CD14-positive monocyte (primary cell): ENCODE measurements around the gene CD69. TPM values are rescaled to one million over a fixed set of nuclear protein-coding genes. Genes with fewer than 3 reads are reported as not detected.
A peak's percentile ranks its signal among the peaks of the same experiment; 100 is the strongest.

Experiments used
- DNase-seq, 3 donors: peaks; one replicate each; pipeline ENCODE4 v3.0.0-alpha.2; 2011 to 2022
- H2AFZ ChIP-seq: 2 replicates; pipeline ENCODE4 v1.6.0; 2012; ENCODE audit warnings: mild to moderate bottlenecking, low read depth, low read length, inconsistent platforms; ENCODE audit not compliant: insufficient read depth, poor library complexity, severe bottlenecking
- H3K27ac ChIP-seq, 2 donors: 1 replicate in 1 of 2; 2 replicates in 1 of 2; pipeline ENCODE4 v1.5.1; 2012 to 2013; ENCODE audit warnings: low read length in 2 of 2, control low read depth in 1 of 2, inconsistent platforms in 1 of 2, low read depth in 1 of 2, mild to moderate bottlenecking in 1 of 2
- H3K27me3 ChIP-seq, 2 donors: one replicate each; pipeline versions ENCODE4 v1.6.0 to v1.6.1; 2011 to 2013; ENCODE audit warnings: low read length in 2 of 2; ENCODE audit not compliant: control insufficient read depth in 2 of 2, insufficient read depth in 2 of 2
- H3K36me3 ChIP-seq, 2 donors: replicated peaks in 1 of 2; 1 replicate in 1 of 2; 2 replicates in 1 of 2; pipeline versions ENCODE4 v1.5.1 to v1.6.1; 2012 to 2013; ENCODE audit warnings: low read length in 2 of 2, control low read depth in 1 of 2, inconsistent platforms in 1 of 2, mild to moderate bottlenecking in 1 of 2; ENCODE audit not compliant: insufficient read depth in 2 of 2, control insufficient read depth in 1 of 2
- H3K4me1 ChIP-seq, 2 donors: 1 replicate in 1 of 2; 2 replicates in 1 of 2; pipeline versions ENCODE4 v1.5.1 to v1.6.1; 2012 to 2013; ENCODE audit warnings: low read length in 2 of 2, control low read depth in 1 of 2, inconsistent platforms in 1 of 2, mild to moderate bottlenecking in 1 of 2, moderate library complexity in 1 of 2; ENCODE audit not compliant: insufficient read depth in 2 of 2, control insufficient read depth in 1 of 2
- H3K4me2 ChIP-seq: replicated peaks from 2 replicates; pipeline ENCODE3; 2012; ENCODE audit warnings: low read length, moderate library complexity, mild to moderate bottlenecking; ENCODE audit not compliant: poor library complexity, severe bottlenecking; ENCODE audit errors: extremely low read depth
- H3K4me3 ChIP-seq, 3 experiments: fragments of 200-600 bp in 1 of 3; sonication (generic) in 1 of 3; replicated peaks in 1 of 3; 1 replicate in 2 of 3; 2 replicates in 1 of 3; pipeline ENCODE4 v1.5.1; 2011 to 2013; ENCODE audit warnings: low read length in 3 of 3, mild to moderate bottlenecking in 3 of 3, control low read depth in 2 of 3, low read depth in 2 of 3, inconsistent platforms in 1 of 3, moderate library complexity in 1 of 3
- H3K79me2 ChIP-seq: 2 replicates; pipeline ENCODE4 v1.6.0; 2012; ENCODE audit warnings: mild to moderate bottlenecking, control low read depth, inconsistent platforms, low read length, moderate library complexity; ENCODE audit not compliant: insufficient read depth
- H3K9ac ChIP-seq: 2 replicates; pipeline ENCODE4 v1.6.0; 2017; ENCODE audit warnings: low read length, mild to moderate bottlenecking; ENCODE audit not compliant: insufficient read depth, poor library complexity, severe bottlenecking
- H3K9me3 ChIP-seq, 2 donors: replicated peaks in 1 of 2; 1 replicate in 1 of 2; 2 replicates in 1 of 2; pipeline versions ENCODE4 v1.5.1 to v1.6.1; 2012 to 2013; ENCODE audit warnings: low read length in 2 of 2, control low read depth in 1 of 2; ENCODE audit not compliant: control insufficient read depth in 1 of 2, insufficient read depth in 1 of 2
- H4K20me1 ChIP-seq: 2 replicates; pipeline ENCODE4 v1.6.0; 2012; ENCODE audit warnings: mild to moderate bottlenecking, low read length, control low read depth, moderate library complexity; ENCODE audit not compliant: insufficient read depth
- H3K27ac Mint-ChIP-seq, 7 donors: one replicate each; pipeline ENCODE4 v1.8.0; 2020; ENCODE audit warnings: mild to moderate bottlenecking in 7 of 7, mixed read lengths in 7 of 7, moderate library complexity in 6 of 7, inconsistent platforms in 2 of 7
- H3K27me3 Mint-ChIP-seq, 3 donors: one replicate each; pipeline ENCODE4 v1.8.0; 2021 to 2022; ENCODE audit warnings: low read depth in 3 of 3, mild to moderate bottlenecking in 3 of 3, mixed read lengths in 3 of 3, moderate library complexity in 3 of 3, inconsistent platforms in 1 of 3
- H3K36me3 Mint-ChIP-seq, 2 donors: one replicate each; pipeline ENCODE4 v1.8.0; 2020; ENCODE audit warnings: mixed read lengths in 2 of 2, inconsistent platforms in 1 of 2, mild to moderate bottlenecking in 1 of 2
- H3K4me1 Mint-ChIP-seq: one replicate; pipeline ENCODE4 v1.8.0; 2020; ENCODE audit warnings: mild to moderate bottlenecking, mixed read lengths
- H3K4me3 Mint-ChIP-seq, 2 donors: one replicate each; pipeline ENCODE4 v1.8.0; 2020; ENCODE audit warnings: mild to moderate bottlenecking in 2 of 2, mixed read lengths in 2 of 2, moderate library complexity in 1 of 2
- H3K9me3 Mint-ChIP-seq, 7 donors: one replicate each; pipeline ENCODE4 v1.8.0; 2020 to 2022; ENCODE audit warnings: mixed read lengths in 7 of 7, mild to moderate bottlenecking in 6 of 7, moderate library complexity in 6 of 7, inconsistent platforms in 2 of 7
- CTCF ChIP-seq: fragments of 200-600 bp; IDR thresholded peaks from one replicate; pipeline ENCODE4 v1.8.0; 2022; ENCODE audit warnings: antibody characterized with exemption, mild to moderate bottlenecking
- WGBS: methylation state at CpG from one replicate; pipeline ENCODE4 v1.1.5; 2013; ENCODE audit warnings: missing lambda C conversion rate; ENCODE audit not compliant: insufficient coverage; 5-methylcytosine and 5-hydroxymethylcytosine counted together
- intact Hi-C, 2 donors: fragments of 100-400 bp; cut with micrococcal nuclease; formaldehyde crosslinking; loops; one replicate each; pipeline versions ENCODE4 v1.15.0 to v1.15.1; 2023
- polyA plus RNA-seq, 3 donors: library from polyadenylated mRNA; depleted of rRNA in 1 of 3; unstranded in 2 of 3; stranded (reverse) in 1 of 3; fragments of 300-500 nt in 2 of 3; fragments of >200 nt in 1 of 3; fragmentation: Illumina TruSeq in 2 of 3; gene quantifications; 1 replicate in 2 of 3; 2 replicates in 1 of 3; pipeline ENCODE4 v1.2.3, GENCODE V29; 2012 to 2021

Gene CD69
- polyA plus RNA-seq, 3 donors: 5.8 to 12.4 (median 6.0) TPM

- Histone ChIP-seq H3K4me3 (no peak overlapping the region), H3K36me3 (no peaks in the 10 kb centered on the region), H3K79me2 (peaks cover 13% of the 10 kb centered on the region), H2AFZ (no peak overlapping the region), H3K9ac (no peak overlapping the region), H3K27me3 (no peaks in the 10 kb centered on the region), H3K4me1 (peaks cover 67 to 83% of the 10 kb centered on the region in 2 donors), H3K4me2 (peak overlapping the region; percentile 35), H4K20me1 (no peaks in the 10 kb centered on the region), H3K9me3 (no peaks in the 10 kb centered on the region), H3K27ac (peak overlapping the region in 1 of 2 donors; percentile 43)
- WGBS: no CpG with 5 or more reads among the region's 3 CpGs
- peaks cover 0 to 2% (median 0%) of the 10 kb centered on the region in 7 donors for H3K9me3 Mint-ChIP-seq
- no peaks in the 10 kb centered on the region for H3K27me3 Mint-ChIP-seq
- peak in 1 of 3 donors; percentile 43 for DNase-seq
- peaks cover 0 to 3% of the 10 kb centered on the region in 2 donors for H3K36me3 Mint-ChIP-seq
- intact Hi-C loops: no loop called here
- H3K27ac Mint-ChIP-seq: peak overlapping the region in 3 of 7 donors; percentile 27 to 88 (median 68)
- peaks cover 75% of the 10 kb centered on the region for H3K4me1 Mint-ChIP-seq
- TF ChIP-seq CTCF: no peak
- no peak overlapping the region for H3K4me3 Mint-ChIP-seq
These were observed 25.1 kb downstream of the CD69 start for GRCh38 chr12:9735601-9736000.

- Histone ChIP-seq H3K4me1 (peaks cover 57 to 76% of the 10 kb centered on the region in 2 donors), H3K9me3 (no peaks in the 10 kb centered on the region), H3K27ac (peak within 1 kb of the TSS; percentile 47 to 80), H4K20me1 (no peaks in the 10 kb centered on the region), H3K4me2 (peak within 1 kb of the TSS; percentile 68), H3K36me3 (no peaks in the 10 kb centered on the region), H3K27me3 (no peaks in the 10 kb centered on the region), H2AFZ (peak within 1 kb of the TSS; percentile 62), H3K9ac (peak within 1 kb of the TSS; percentile 49), H3K79me2 (peaks cover 38% of the 10 kb centered on the region), H3K4me3 (peak within 1 kb of the TSS; percentile 22 to 83 (median 72))
- WGBS: no CpG with 5 or more reads among the region's 8 CpGs
- H3K36me3 Mint-ChIP-seq: no peaks in the 10 kb centered on the region
- H3K27me3 Mint-ChIP-seq: no peaks in the 10 kb centered on the region
- H3K4me3 Mint-ChIP-seq: peak within 1 kb of the TSS; percentile 63 to 88
- peaks cover 59% of the 10 kb centered on the region for H3K4me1 Mint-ChIP-seq
- peak; percentile 20 to 46 (median 44) for DNase-seq
- no peak for TF ChIP-seq CTCF
- H3K27ac Mint-ChIP-seq: peak within 1 kb of the TSS; percentile 84 to 94 (median 92)
- H3K9me3 Mint-ChIP-seq: no peaks in the 10 kb centered on the region
- intact Hi-C loops: no loop called here
These were observed 27.7 kb downstream of the CD69 start, which contains the start of gene CLECL1 for GRCh38 chr12:9732921-9733461. Gene CLECL1 (minus strand): TSS chr12:9733097.
